GM12878 (cell line): Measurements from ENCODE around the gene FGF14. TPM values are rescaled to one million over a fixed set of nuclear protein-coding genes. Genes with fewer than 3 reads are reported as not detected.

Experiments used
- ATAC-seq: fragments of 200-7000 bp; cut with Tn5 transposase; 3 replicates; pipeline ENCODE4 v1.9.1; 2020; ENCODE audit warnings: mild to moderate bottlenecking, moderate library complexity
- BruUV-seq: library from RNA; stranded (reverse); fragments of 400-500 nt; replicated peaks from 2 replicates; lab custom pipeline; 2021; lab: Mats Ljungman, UMichigan
- CTCF ChIA-PET: fragments of 300-600 bp; sonication (Branson Sonifier 250); formaldehyde crosslinking; extraction: SDS; loops from one replicate; lab custom pipeline; 2021; ENCODE audit warnings: inconsistent platforms; lab: Yijun Ruan, JAX
- POLR2A ChIA-PET: fragments of 350-600 bp; formaldehyde crosslinking; extraction: SDS; loops from one replicate; lab custom pipeline; 2021; ENCODE audit warnings: inconsistent platforms; lab: Charles Lee
- RAD21 ChIA-PET: fragments of 300-600 bp; sonication (Branson Sonifier 250); formaldehyde crosslinking; loops from one replicate; lab custom pipeline; 2023; ENCODE audit warnings: antibody characterized with exemption; ENCODE audit not compliant: unreplicated experiment; lab: Charles Lee
- SMC1A ChIA-PET: fragments of 300-600 bp; sonication (Branson Sonifier 250); formaldehyde crosslinking; loops from one replicate; lab custom pipeline; 2023; ENCODE audit not compliant: unreplicated experiment, uncharacterized antibody; lab: Charles Lee
- DNase-seq: peaks from one replicate; pipeline ENCODE4 v3.0.0-alpha.2; 2011; ENCODE audit warnings: low read depth, low spot score
- FAIRE-seq: peaks from 3 replicates; lab custom pipeline; 2011; peaks lifted over from hg19 to GRCh38; lab: Jason Lieb, UNC
- H2AFZ ChIP-seq: 2 replicates; pipeline ENCODE4 v1.6.0; 2011; ENCODE audit warnings: low read depth, low read length, control low read depth; ENCODE audit not compliant: control insufficient read depth
- H3K27ac ChIP-seq: 2 replicates; pipeline ENCODE4 v1.5.1; 2011; ENCODE audit warnings: control low read depth; ENCODE audit not compliant: control insufficient read depth, insufficient read depth
- H3K27me3 ChIP-seq, 2 experiments: replicated peaks in 1 of 2; 2 replicates each; pipeline versions ENCODE4 v1.6.0 to v1.6.1; 2011; ENCODE audit warnings: low read length in 1 of 2; ENCODE audit not compliant: control insufficient read depth in 2 of 2, insufficient read depth in 2 of 2
- H3K36me3 ChIP-seq, 2 experiments: 2 replicates each; pipeline ENCODE4 v1.5.1; 2011; ENCODE audit warnings: low read length in 1 of 2; ENCODE audit not compliant: control insufficient read depth in 2 of 2, insufficient read depth in 2 of 2
- H3K4me1 ChIP-seq: 2 replicates; pipeline ENCODE4 v1.6.1; 2011; ENCODE audit warnings: mild to moderate bottlenecking, low read length, moderate library complexity, mixed read lengths; ENCODE audit not compliant: control insufficient read depth, insufficient read depth
- H3K4me2 ChIP-seq: 2 replicates; pipeline ENCODE4 v1.6.0; 2011; ENCODE audit warnings: control low read depth; ENCODE audit not compliant: control insufficient read depth, insufficient read depth
- H3K4me3 ChIP-seq: fragments of 200-600 bp; sonication (generic); 2 replicates; pipeline ENCODE4 v1.5.1; 2016
- H3K79me2 ChIP-seq: 2 replicates; pipeline ENCODE4 v1.6.0; 2011; ENCODE audit warnings: low read length; ENCODE audit not compliant: control insufficient read depth, insufficient read depth
- H3K9ac ChIP-seq: 2 replicates; pipeline ENCODE4 v1.8.0; 2011; ENCODE audit warnings: low read length, control low read depth, mixed read lengths; ENCODE audit not compliant: control insufficient read depth, insufficient read depth
- H3K9me3 ChIP-seq: replicated peaks from 3 replicates; pipeline ENCODE4 v1.5.1; 2011; ENCODE audit warnings: mild to moderate bottlenecking, low read length; ENCODE audit not compliant: control insufficient read depth, insufficient read depth
- H4K20me1 ChIP-seq: 2 replicates; pipeline ENCODE4 v1.6.0; 2011; ENCODE audit not compliant: control insufficient read depth, insufficient read depth
- NR2C2 ChIP-seq: IDR thresholded peaks from 2 replicates; pipeline ENCODE4 v1.6.1; 2011; ENCODE audit warnings: borderline replicate concordance, low read depth; ENCODE audit not compliant: control insufficient read depth, insufficient read length
- POLR2AphosphoS2 ChIP-seq: IDR thresholded peaks from 2 replicates; pipeline ENCODE4 v1.6.1; 2011; ENCODE audit warnings: low read depth, mild to moderate bottlenecking, low read length, improper control_type of control experiment, moderate library complexity
- SMAD1 ChIP-seq: fragments of 450-650 bp; IDR thresholded peaks from 2 replicates; pipeline ENCODE4 v1.6.1; 2018; ENCODE audit warnings: mild to moderate bottlenecking, low read depth; ENCODE audit not compliant: partially characterized antibody
- ZNF274 ChIP-seq: IDR thresholded peaks from one replicate; pipeline ENCODE4 v1.8.0; 2011; ENCODE audit not compliant: insufficient read length, insufficient read depth
- ZNF687 ChIP-seq: fragments of 450-650 bp; IDR thresholded peaks from 2 replicates; pipeline ENCODE4 v1.6.1; 2017; ENCODE audit warnings: mild to moderate bottlenecking, moderate library complexity
- WGBS: methylation state at CpG from one replicate; pipeline ENCODE4 v1.1.6; 2016; ENCODE audit warnings: low lambda C conversion rate; ENCODE audit not compliant: insufficient replicate concordance, insufficient coverage; ENCODE audit errors: missing lambda C conversion rate; 5-methylcytosine and 5-hydroxymethylcytosine counted together
- in situ Hi-C: fragments of 300-500 bp; cut with MboI; formaldehyde crosslinking; loops from 9 replicates; pipeline ENCODE4 v1.14.3; 2018; ENCODE audit warnings: mixed read lengths
- intact Hi-C: fragments of 100-400 bp; cut with micrococcal nuclease; formaldehyde crosslinking; loops from one replicate; pipeline ENCODE4 v1.14.2; 2022; ENCODE audit not compliant: unreplicated experiment
- polyA plus RNA-seq, 11 experiments: library from polyadenylated mRNA; depleted of rRNA in 4 of 11; unstranded in 6 of 11; stranded (reverse) in 5 of 11; fragments of >200 nt; fragmentation: Nextera tagmentation in 4 of 11; fragmentation: Illumina TruSeq in 1 of 11; extraction: Ambion mirVana in 4 of 11; extraction: Trizol in 1 of 11; gene quantifications; 1 replicate in 1 of 11; 2 replicates in 10 of 11; pipeline versions ENCODE4 v1.2.1 to v1.2.3, GENCODE V29; 2011 to 2016; ENCODE audit warnings: inconsistent platforms in 2 of 11, missing spikeins in 2 of 11, low read depth in 1 of 11
- total RNA-seq, 4 experiments: library from RNA; depleted of rRNA in 3 of 4; stranded (reverse); fragments of >200 nt in 3 of 4; fragmentation: Illumina TruSeq in 1 of 4; extraction: Trizol in 1 of 4; gene quantifications; 2 replicates each; pipeline versions ENCODE4 v1.2.1 to v1.2.3, GENCODE V29; 2013 to 2021
- TF ChIP-seq, protein P1 (sequence below): IDR thresholded peaks from 2 replicates; pipeline ENCODE4 v1.6.1; 2012; ENCODE audit warnings: low read depth, low read length, improper control_type of control experiment

FGF14 gene
- total and polyA plus RNA-seq, 10 of the 15 experiments (the other 5 are each of a cell fraction or from before 2014, with no cell fraction given): under 0.01 to 0.44 (median 0.04) TPM

- H2AFZ ChIP-seq: no peak overlapping the region
- no peak for DNase-seq
- H3K27me3 ChIP-seq: no peaks in the 10 kb centered on the region
- FAIRE-seq: no peak
- H4K20me1 ChIP-seq: no peaks in the 10 kb centered on the region
- H3K4me3 ChIP-seq: no peak overlapping the region
- no peak overlapping the region for H3K9ac ChIP-seq
- WGBS: 25% methylated on average over 1 of the region's 1 CpG
- POLR2A ChIA-PET: no interaction called here
- in situ Hi-C loops (no loop called here), intact Hi-C loops (no loop called here)
- no peak overlapping the region for H3K27ac ChIP-seq
- H3K79me2 ChIP-seq: no peaks in the 10 kb centered on the region
- no peaks in the 10 kb centered on the region for H3K9me3 ChIP-seq
- RAD21 ChIA-PET: no interaction called here
- SMC1A ChIA-PET: no interaction called here
- CTCF ChIA-PET: no interaction called here
- no peak for TF ChIP-seq NR2C2
- TF ChIP-seq ZNF687: no peak
- TF ChIP-seq ZNF274: no peak
- TF ChIP-seq POLR2AphosphoS2: no peak
- no peak for TF ChIP-seq SMAD1
- TF ChIP-seq, protein P1, sequence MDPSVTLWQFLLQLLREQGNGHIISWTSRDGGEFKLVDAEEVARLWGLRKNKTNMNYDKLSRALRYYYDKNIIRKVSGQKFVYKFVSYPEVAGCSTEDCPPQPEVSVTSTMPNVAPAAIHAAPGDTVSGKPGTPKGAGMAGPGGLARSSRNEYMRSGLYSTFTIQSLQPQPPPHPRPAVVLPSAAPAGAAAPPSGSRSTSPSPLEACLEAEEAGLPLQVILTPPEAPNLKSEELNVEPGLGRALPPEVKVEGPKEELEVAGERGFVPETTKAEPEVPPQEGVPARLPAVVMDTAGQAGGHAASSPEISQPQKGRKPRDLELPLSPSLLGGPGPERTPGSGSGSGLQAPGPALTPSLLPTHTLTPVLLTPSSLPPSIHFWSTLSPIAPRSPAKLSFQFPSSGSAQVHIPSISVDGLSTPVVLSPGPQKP: no peak
- no peak for ATAC-seq
- no TSS peak for BruUV-seq
- no peaks in the 10 kb centered on the region for H3K36me3 ChIP-seq
- no peak overlapping the region for H3K4me2 ChIP-seq
- no peaks in the 10 kb centered on the region for H3K4me1 ChIP-seq
These were observed 508.8 kb downstream of the FGF14 start for GRCh38 chr13:101893021-101893420.
